ENCODE measurements around the gene EPB41L4A.

Gene EPB41L4A

GRCh38 chr5:112290691-112291090, 128.4 kb downstream of the EPB41L4A start:
- H3K27me3 ChIP-seq (ENCODE audit: insufficient read depth, low read length, poor library complexity, severe bottlenecking) = no peaks in the 10 kb centered on the region
- no peaks in the 10 kb centered on the region for H3K79me2 ChIP-seq (ENCODE audit: insufficient read depth, low read length)
- TF ChIP-seq CTCF (conservative IDR thresholded peaks at IDR 0.05; ENCODE audit: low read length) = no peak
- TF ChIP-seq EZH2phosphoT487 (IDR thresholded peaks at IDR 0.05; ENCODE audit: borderline replicate concordance) = no peak
- no peaks in the 10 kb centered on the region for H3K4me1 ChIP-seq (ENCODE audit: insufficient read depth, low read length, poor library complexity, severe bottlenecking)
- H3F3A ChIP-seq (ENCODE audit: low read depth) = no peaks in the 10 kb centered on the region
- H2AFZ ChIP-seq (ENCODE audit: low read length) = no peak overlapping the region
- H3K9ac ChIP-seq (ENCODE audit: low read depth, low read length, poor library complexity, severe bottlenecking) = no peak overlapping the region
- no peaks in the 10 kb centered on the region for H3K36me3 ChIP-seq (ENCODE audit: insufficient read depth, low read length)
- no peaks in the 10 kb centered on the region for H4K20me1 ChIP-seq (ENCODE audit: insufficient read depth, low read length, poor library complexity, severe bottlenecking)
- no peak overlapping the region for H3K4me2 ChIP-seq (ENCODE audit: low read depth, low read length, poor library complexity, severe bottlenecking)
- H3K9me2 ChIP-seq (replicated peaks; ENCODE audit: low read depth, low read length) = no peaks in the 10 kb centered on the region
- no peaks in the 10 kb centered on the region for H3K9me3 ChIP-seq (ENCODE audit: insufficient read depth, low read depth, low read length)
- no peak overlapping the region for H3K4me3 ChIP-seq (ENCODE audit: low read length, poor library complexity, severe bottlenecking)

GRCh38 chr5:112289465-112289864, 129.6 kb downstream of the EPB41L4A start:
- Histone ChIP-seq H3K9me3 (ENCODE audit: insufficient read depth, low read depth, low read length) (no peaks in the 10 kb centered on the region), H3K79me2 (ENCODE audit: insufficient read depth, low read length) (no peaks in the 10 kb centered on the region), H3K4me3 (ENCODE audit: low read length, poor library complexity, severe bottlenecking) (no peak overlapping the region), H3K36me3 (ENCODE audit: insufficient read depth, low read length) (no peaks in the 10 kb centered on the region), H2AFZ (ENCODE audit: low read length) (no peak overlapping the region), H3K9ac (ENCODE audit: low read depth, low read length, poor library complexity, severe bottlenecking) (no peak overlapping the region), H3K9me2 (replicated peaks; ENCODE audit: low read depth, low read length) (no peaks in the 10 kb centered on the region), H3K4me1 (ENCODE audit: insufficient read depth, low read length, poor library complexity, severe bottlenecking) (no peaks in the 10 kb centered on the region), H4K20me1 (ENCODE audit: insufficient read depth, low read length, poor library complexity, severe bottlenecking) (no peaks in the 10 kb centered on the region), H3F3A (ENCODE audit: low read depth) (no peaks in the 10 kb centered on the region), H3K4me2 (ENCODE audit: low read depth, low read length, poor library complexity, severe bottlenecking) (no peak overlapping the region), H3K27me3 (ENCODE audit: insufficient read depth, low read length, poor library complexity, severe bottlenecking) (no peaks in the 10 kb centered on the region)
- no peak for TF ChIP-seq CTCF (conservative IDR thresholded peaks at IDR 0.05; ENCODE audit: low read length)
- no peak for TF ChIP-seq EZH2phosphoT487 (IDR thresholded peaks at IDR 0.05; ENCODE audit: borderline replicate concordance)

- Histone ChIP-seq H3K36me3 (ENCODE audit: insufficient read depth, low read length) (no peaks in the 10 kb centered on the region), H3K9me2 (replicated peaks; ENCODE audit: low read depth, low read length) (no peaks in the 10 kb centered on the region), H3F3A (ENCODE audit: low read depth) (no peaks in the 10 kb centered on the region), H3K4me3 (ENCODE audit: low read length, poor library complexity, severe bottlenecking) (no peak overlapping the region), H3K79me2 (ENCODE audit: insufficient read depth, low read length) (no peaks in the 10 kb centered on the region), H3K9ac (ENCODE audit: low read depth, low read length, poor library complexity, severe bottlenecking) (no peak overlapping the region), H2AFZ (ENCODE audit: low read length) (no peak overlapping the region), H3K9me3 (ENCODE audit: insufficient read depth, low read depth, low read length) (no peaks in the 10 kb centered on the region), H3K4me2 (ENCODE audit: low read depth, low read length, poor library complexity, severe bottlenecking) (no peak overlapping the region), H4K20me1 (ENCODE audit: insufficient read depth, low read length, poor library complexity, severe bottlenecking) (no peaks in the 10 kb centered on the region), H3K27me3 (ENCODE audit: insufficient read depth, low read length, poor library complexity, severe bottlenecking) (no peaks in the 10 kb centered on the region), H3K4me1 (ENCODE audit: insufficient read depth, low read length, poor library complexity, severe bottlenecking) (no peaks in the 10 kb centered on the region)
- no peak for TF ChIP-seq EZH2phosphoT487 (IDR thresholded peaks at IDR 0.05; ENCODE audit: borderline replicate concordance)
- no peak for TF ChIP-seq CTCF (conservative IDR thresholded peaks at IDR 0.05; ENCODE audit: low read length)
Measured at GRCh38 chr5:112283943-112284929, 134.8 kb downstream of the EPB41L4A start.
